Activated T-helper 2 cell treated with anti-CD3 and anti-CD28 coated beads, Interferon-gamma antibody, Interleukin-2, Interleukin-4, amounts not matched to agents 10 μg/mL and 5 μg/mL and 100 μg/mL, durations not matched to agents 14 hours and 24 hours and 36 hours (primary cell): ENCODE results near the gene ARRB1. TPM values are rescaled to one million over a fixed set of nuclear protein-coding genes. Genes with fewer than 3 reads are reported as not detected.
"Not testable (repeated sequence)": the region's sequence is repeated elsewhere in the genome, so short reads cannot be mapped to it uniquely, and the experiment has no call there.

Experiments used
- DNase-seq: peaks from one replicate; pipeline ENCODE4 v3.0.0; 2021; ENCODE audit warnings: low spot score
- H3K27ac Mint-ChIP-seq: one replicate; pipeline ENCODE4 v1.8.0; 2021; ENCODE audit warnings: mixed read lengths
- H3K27me3 Mint-ChIP-seq: one replicate; pipeline ENCODE4 v1.8.0; 2021; ENCODE audit warnings: low read depth, mixed read lengths
- H3K36me3 Mint-ChIP-seq: one replicate; pipeline ENCODE4 v1.8.0; 2021; ENCODE audit warnings: low read depth, mixed read lengths
- H3K4me1 Mint-ChIP-seq: one replicate; pipeline ENCODE4 v1.8.0; 2021; ENCODE audit warnings: low read depth, mixed read lengths
- H3K4me3 Mint-ChIP-seq: one replicate; pipeline ENCODE4 v1.8.0; 2021; ENCODE audit warnings: low read depth, mild to moderate bottlenecking, moderate library complexity, mixed read lengths
- H3K9me3 Mint-ChIP-seq: one replicate; pipeline ENCODE4 v1.8.0; 2021; ENCODE audit warnings: mixed read lengths
- intact Hi-C: fragments of 100-400 bp; cut with micrococcal nuclease; formaldehyde crosslinking; loops from one replicate; pipeline ENCODE4 v1.15.1; 2023
- total RNA-seq: library from RNA; stranded (reverse); gene quantifications from 2 replicates; pipeline ENCODE4 v1.2.3, GENCODE V29; 2022

The ARRB1 gene
- total RNA-seq, 1 donor from 2014 or later: 19.3 TPM

- H3K27ac Mint-ChIP-seq: peak overlapping the region; percentile 93
- H3K4me1 Mint-ChIP-seq: peaks cover 24% of the 10 kb centered on the region
- H3K4me3 Mint-ChIP-seq: no peak overlapping the region
Measured at GRCh38 chr11:75276186-75276585, 75.3 kb downstream of the ARRB1 start.

GRCh38 chr11:75275581-75275980, 75.9 kb downstream of the ARRB1 start:
- peak; percentile 55 for DNase-seq
- Mint-ChIP-seq H3K4me1 (peaks cover 23% of the 10 kb centered on the region), H3K4me3 (peak overlapping the region; percentile 54), H3K27ac (peak overlapping the region; percentile 93), H3K9me3 (no peaks in the 10 kb centered on the region), H3K36me3 (peaks cover 9% of the 10 kb centered on the region), H3K27me3 (no peaks in the 10 kb centered on the region)
- intact Hi-C loops: loop anchor here (10.0 kb wide), 1 partner anchor 259 kb away; no protein-coding TSS in a partner anchor

More at GRCh38 chr11:75276186-75276585, 75.3 kb downstream of the ARRB1 start:
- intact Hi-C loops: loop anchor here (10.0 kb wide), 1 partner anchor 259 kb away; no protein-coding TSS in a partner anchor
- no peaks in the 10 kb centered on the region for H3K9me3 Mint-ChIP-seq
- no peaks in the 10 kb centered on the region for H3K27me3 Mint-ChIP-seq
- H3K36me3 Mint-ChIP-seq: peaks cover 9% of the 10 kb centered on the region
- no peak for DNase-seq

GRCh38 chr11:75274716-75275115, 76.7 kb downstream of the ARRB1 start:
- H3K4me3 Mint-ChIP-seq, H3K27me3 Mint-ChIP-seq, H3K9me3 Mint-ChIP-seq, DNase-seq, H3K36me3 Mint-ChIP-seq, H3K27ac Mint-ChIP-seq: not testable (repeated sequence)
- intact Hi-C loops: loop anchor here (10.0 kb wide), 1 partner anchor 260 kb away; no protein-coding TSS in a partner anchor
- H3K4me1 Mint-ChIP-seq: peaks cover 20% of the 10 kb centered on the region

DNA sequence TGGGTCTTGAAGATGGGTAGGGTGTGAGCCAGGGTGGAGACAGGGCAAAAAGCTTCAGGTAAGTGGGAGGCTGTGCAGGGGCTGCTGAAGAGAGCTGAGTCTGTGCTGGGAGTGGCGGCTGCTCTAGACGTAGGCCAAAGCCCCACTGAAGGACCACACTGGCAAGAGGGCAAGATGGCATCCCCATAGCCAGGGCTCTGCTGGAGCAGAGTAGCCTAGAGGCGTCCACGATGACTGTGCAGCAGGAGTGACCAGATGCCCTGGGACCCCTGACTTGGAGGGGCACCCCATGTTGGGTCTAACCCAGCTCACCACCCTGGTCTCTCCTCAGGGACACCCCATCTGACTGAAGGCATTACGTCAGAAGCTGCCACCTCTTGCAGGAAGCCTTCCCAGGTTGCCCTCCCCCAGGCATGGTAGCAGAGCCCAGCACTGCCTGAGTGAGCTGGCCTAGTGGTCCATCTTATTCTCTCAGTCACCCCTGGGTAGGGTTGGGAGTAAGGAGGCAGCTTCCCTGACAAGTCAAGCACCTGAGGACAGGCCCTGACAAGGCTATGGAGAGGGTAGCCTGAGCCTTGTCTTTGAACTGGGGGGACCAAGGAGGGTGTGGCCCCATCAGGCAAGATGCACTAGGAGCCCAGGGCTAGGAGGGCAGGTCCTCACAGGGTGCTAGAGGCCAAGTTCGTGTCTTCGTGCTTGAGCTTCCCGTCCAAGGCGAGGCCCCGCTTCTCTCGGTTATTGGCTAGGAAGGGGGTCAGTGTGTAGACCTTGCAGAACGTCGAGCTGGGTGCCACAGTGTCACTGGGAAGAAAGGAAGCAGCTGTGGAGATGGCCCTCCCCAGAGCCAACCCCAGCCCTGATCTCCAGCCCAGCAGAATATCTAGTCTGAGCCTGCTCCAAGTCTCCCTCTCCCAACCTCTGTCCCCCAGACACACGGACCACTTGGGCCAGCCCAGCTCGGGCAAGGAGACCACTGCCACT, 77.8 kb downstream of the ARRB1 start:
- DNase-seq: no peak
- Mint-ChIP-seq H3K36me3 (peaks cover 9% of the 10 kb centered on the region), H3K4me1 (peaks cover 20% of the 10 kb centered on the region), H3K9me3 (no peaks in the 10 kb centered on the region), H3K27me3 (no peaks in the 10 kb centered on the region), H3K4me3 (no peak overlapping the region), H3K27ac (no peak overlapping the region)
- intact Hi-C loops: loop anchor here (10.0 kb wide), 1 partner anchor 261 kb away; no protein-coding TSS in a partner anchor

DNA sequence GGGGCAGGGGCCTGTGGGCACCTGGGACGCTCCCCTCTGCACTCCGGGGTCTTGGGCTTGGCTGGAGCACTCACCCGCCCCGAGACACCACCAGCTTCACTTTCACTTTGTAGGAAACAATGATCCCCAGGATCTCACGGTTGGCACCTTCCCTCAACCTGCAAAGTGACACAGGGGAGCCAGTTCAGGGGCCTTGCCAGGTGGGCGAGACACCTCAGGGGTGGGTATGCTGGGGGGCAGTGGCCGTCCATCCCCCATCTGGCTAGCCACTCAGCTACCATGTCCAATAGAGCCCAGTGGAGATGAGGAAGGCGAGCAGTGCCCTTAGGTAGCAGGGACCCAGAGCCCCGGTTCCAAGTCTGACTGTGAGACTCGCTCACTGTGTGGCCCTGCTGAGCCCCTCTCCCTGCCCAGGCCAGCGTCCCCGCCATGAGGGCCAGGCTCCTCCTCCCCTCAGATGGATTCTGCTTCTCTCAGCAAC, 78.6 kb downstream of the ARRB1 start:
- H3K27me3 Mint-ChIP-seq: no peaks in the 10 kb centered on the region
- H3K4me3 Mint-ChIP-seq: no peak overlapping the region
- H3K27ac Mint-ChIP-seq: no peak overlapping the region
- no peaks in the 10 kb centered on the region for H3K9me3 Mint-ChIP-seq
- intact Hi-C loops: loop anchor here (10.0 kb wide), 1 partner anchor 262 kb away; no protein-coding TSS in a partner anchor
- H3K4me1 Mint-ChIP-seq: peaks cover 20% of the 10 kb centered on the region
- H3K36me3 Mint-ChIP-seq: peaks cover 9% of the 10 kb centered on the region
- DNase-seq: no peak

DNA sequence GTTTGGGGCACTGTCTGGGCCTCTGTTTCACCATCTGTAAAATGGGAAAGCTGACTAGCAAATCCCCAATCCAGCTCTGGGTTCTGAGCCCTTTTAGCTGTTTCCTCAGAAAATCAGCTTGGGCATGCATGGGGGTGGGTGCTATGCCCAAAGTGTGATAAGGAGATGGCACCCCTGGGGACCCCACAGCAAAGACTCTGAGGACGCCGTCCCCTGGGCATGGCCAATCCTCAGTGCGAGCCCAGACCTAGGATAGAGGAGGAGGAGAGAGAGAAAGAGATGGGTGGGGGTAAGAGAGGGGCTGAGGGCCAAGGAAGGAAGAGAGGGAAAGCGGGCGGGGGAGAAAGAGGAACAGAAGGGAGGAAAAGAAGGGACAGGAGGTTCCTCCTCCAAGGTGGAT, 79.1 kb downstream of the ARRB1 start:
- Mint-ChIP-seq H3K9me3 (no peaks in the 10 kb centered on the region), H3K4me1 (peaks cover 20% of the 10 kb centered on the region)

DNA sequence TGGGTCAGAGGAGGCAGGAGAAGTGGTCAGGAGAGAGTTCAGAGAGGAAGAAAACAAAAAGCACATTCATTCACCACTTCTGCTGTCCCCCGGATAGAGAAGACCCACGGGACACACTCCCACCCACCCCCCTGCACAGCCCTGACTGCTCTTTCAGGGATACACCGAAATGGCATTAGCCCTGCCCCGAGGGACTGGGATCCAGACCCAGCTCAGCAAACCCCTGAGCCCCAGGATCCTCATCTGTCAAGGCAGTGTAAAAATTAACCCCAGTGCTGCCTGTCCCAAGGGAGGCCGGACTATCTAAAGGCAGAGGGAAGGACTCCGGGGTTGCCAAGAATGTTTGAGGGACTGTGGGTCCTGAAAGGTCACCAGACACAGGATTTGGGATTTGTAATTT, 79.7 kb downstream of the ARRB1 start:
- Mint-ChIP-seq H3K36me3 (peaks cover 6% of the 10 kb centered on the region), H3K27me3 (no peaks in the 10 kb centered on the region), H3K4me3 (no peak overlapping the region), H3K27ac (no peak overlapping the region), H3K4me1 (peaks cover 18% of the 10 kb centered on the region), H3K9me3 (no peaks in the 10 kb centered on the region)
- DNase-seq: no peak
- intact Hi-C loops: loop anchor here (10.0 kb wide), 1 partner anchor 263 kb away; no protein-coding TSS in a partner anchor

More for the DNA sequence above, 79.1 kb downstream of the ARRB1 start:
- intact Hi-C loops: loop anchor here (10.0 kb wide), 1 partner anchor 262 kb away; no protein-coding TSS in a partner anchor
- H3K4me3 Mint-ChIP-seq: no peak overlapping the region
- peaks cover 6% of the 10 kb centered on the region for H3K36me3 Mint-ChIP-seq
- no peak for DNase-seq
- H3K27me3 Mint-ChIP-seq: no peaks in the 10 kb centered on the region
- no peak overlapping the region for H3K27ac Mint-ChIP-seq

- no peak overlapping the region for H3K4me3 Mint-ChIP-seq
- H3K27ac Mint-ChIP-seq: no peak overlapping the region
- no peaks in the 10 kb centered on the region for H3K27me3 Mint-ChIP-seq
- intact Hi-C loops: loop anchor here (10.0 kb wide), 1 partner anchor 264 kb away; no protein-coding TSS in a partner anchor
- DNase-seq: no peak
- no peaks in the 10 kb centered on the region for H3K9me3 Mint-ChIP-seq
- peaks cover 6% of the 10 kb centered on the region for H3K36me3 Mint-ChIP-seq
- peaks cover 11% of the 10 kb centered on the region for H3K4me1 Mint-ChIP-seq
Measured at GRCh38 chr11:75270896-75271418, 80.5 kb downstream of the ARRB1 start.

- Mint-ChIP-seq H3K4me1 (peaks cover 3% of the 10 kb centered on the region), H3K27ac (no peak overlapping the region), H3K4me3 (no peak overlapping the region), H3K9me3 (no peaks in the 10 kb centered on the region), H3K27me3 (no peaks in the 10 kb centered on the region), H3K36me3 (peaks cover 3% of the 10 kb centered on the region)
- intact Hi-C loops: loop anchor here (10.0 kb wide), 1 partner anchor 265 kb away; no protein-coding TSS in a partner anchor
- no peak for DNase-seq
Measured at GRCh38 chr11:75269896-75270295, 81.6 kb downstream of the ARRB1 start.

DNA sequence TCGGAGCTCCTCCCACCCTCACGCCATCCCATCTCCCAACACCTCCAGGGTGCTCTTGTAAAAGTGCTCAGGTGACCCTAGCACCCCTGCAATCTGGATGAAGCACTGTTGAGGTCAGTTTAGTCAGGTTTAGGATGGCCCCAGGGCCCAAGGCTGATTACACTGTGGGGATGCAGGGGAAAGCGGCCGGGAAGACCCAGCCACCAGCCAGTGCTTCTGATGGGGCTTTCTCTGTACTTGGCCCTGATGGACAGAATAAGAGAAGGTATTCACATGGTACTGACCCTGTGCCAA, 82.1 kb downstream of the ARRB1 start:
- Mint-ChIP-seq H3K4me3 (no peak overlapping the region), H3K4me1 (peaks cover 4% of the 10 kb centered on the region), H3K9me3 (no peaks in the 10 kb centered on the region), H3K36me3 (peaks cover 3% of the 10 kb centered on the region), H3K27ac (no peak overlapping the region), H3K27me3 (no peaks in the 10 kb centered on the region)
- intact Hi-C loops: no loop called here
- no peak for DNase-seq

DNA sequence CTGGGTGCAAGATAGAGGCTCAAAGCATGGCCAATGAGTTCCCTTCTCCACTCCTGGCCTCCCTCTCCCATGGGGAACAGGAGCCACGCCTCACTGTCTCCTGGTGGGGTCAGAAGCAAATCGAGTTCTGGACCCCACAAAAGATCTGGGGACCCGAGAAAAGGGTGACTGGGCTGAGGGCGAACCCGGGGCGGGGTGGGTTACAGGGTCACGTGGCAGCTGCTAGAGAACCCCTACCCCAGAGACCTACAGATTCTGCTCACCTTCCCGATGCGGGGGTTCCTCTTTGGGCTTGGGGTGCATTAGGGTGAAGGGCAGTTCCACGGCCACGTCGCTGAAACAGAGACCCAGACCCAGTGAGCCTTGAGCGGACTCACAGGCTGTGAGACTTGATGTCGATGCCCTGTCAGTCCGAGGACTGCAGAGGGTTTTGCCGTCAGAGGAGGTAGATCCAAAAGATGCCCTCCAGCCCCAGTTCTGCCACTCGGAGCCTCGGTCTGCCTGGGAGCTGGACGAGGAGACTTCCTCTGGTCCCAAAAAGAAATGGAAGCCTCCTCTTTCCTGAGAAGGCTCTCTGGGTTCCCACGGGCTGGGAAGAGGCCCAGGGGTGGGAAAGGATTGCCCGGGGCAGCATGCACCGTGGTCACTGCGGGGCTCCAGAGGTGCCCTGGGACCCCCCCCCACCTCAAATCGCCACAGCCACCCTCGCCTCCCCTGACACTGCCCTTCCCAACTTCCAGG, 82.7 kb downstream of the ARRB1 start:
- Mint-ChIP-seq H3K27ac (no peak overlapping the region), H3K27me3 (no peaks in the 10 kb centered on the region), H3K36me3 (peaks cover 3% of the 10 kb centered on the region), H3K4me1 (peaks cover 6% of the 10 kb centered on the region), H3K4me3 (no peak overlapping the region), H3K9me3 (no peaks in the 10 kb centered on the region)
- no peak for DNase-seq
- intact Hi-C loops: no loop called here

GRCh38 chr11:75267171-75267970, 84.1 kb downstream of the ARRB1 start:
- H3K36me3 Mint-ChIP-seq: peaks cover 3% of the 10 kb centered on the region
- no peak overlapping the region for H3K27ac Mint-ChIP-seq
- H3K9me3 Mint-ChIP-seq: no peaks in the 10 kb centered on the region
- no peak for DNase-seq
- H3K27me3 Mint-ChIP-seq: no peaks in the 10 kb centered on the region
- H3K4me1 Mint-ChIP-seq: peaks cover 6% of the 10 kb centered on the region
- intact Hi-C loops: no loop called here
- H3K4me3 Mint-ChIP-seq: no peak overlapping the region
